NCI-H446 treated with DMSO at 0.1 percent for 48 hours (cell line): ENCODE results near the gene NOL4.
A peak's percentile ranks its signal among the peaks of the same experiment; 100 is the strongest.
"Not testable (repeated sequence)": the region's sequence is repeated elsewhere in the genome, so short reads cannot be mapped to it uniquely, and the experiment has no call there.

Experiments
- DNase-seq: peaks from one replicate; lab custom pipeline; 2025; lab: John Stamatoyannopoulos, UW

Gene NOL4

GRCh38 chr18:34224423-34225217 is at the start of gene NOL4:
TSS of gene NOL4 (minus strand) at chr18:34224913. CDS start at chr18:34223253, 1,660 bp downstream.
- DNase-seq, result peak; percentile 73

GRCh38 chr18:34266029-34266428 is 41.3 kb upstream of the NOL4 start:
- not testable (repeated sequence) for DNase-seq

DNA sequence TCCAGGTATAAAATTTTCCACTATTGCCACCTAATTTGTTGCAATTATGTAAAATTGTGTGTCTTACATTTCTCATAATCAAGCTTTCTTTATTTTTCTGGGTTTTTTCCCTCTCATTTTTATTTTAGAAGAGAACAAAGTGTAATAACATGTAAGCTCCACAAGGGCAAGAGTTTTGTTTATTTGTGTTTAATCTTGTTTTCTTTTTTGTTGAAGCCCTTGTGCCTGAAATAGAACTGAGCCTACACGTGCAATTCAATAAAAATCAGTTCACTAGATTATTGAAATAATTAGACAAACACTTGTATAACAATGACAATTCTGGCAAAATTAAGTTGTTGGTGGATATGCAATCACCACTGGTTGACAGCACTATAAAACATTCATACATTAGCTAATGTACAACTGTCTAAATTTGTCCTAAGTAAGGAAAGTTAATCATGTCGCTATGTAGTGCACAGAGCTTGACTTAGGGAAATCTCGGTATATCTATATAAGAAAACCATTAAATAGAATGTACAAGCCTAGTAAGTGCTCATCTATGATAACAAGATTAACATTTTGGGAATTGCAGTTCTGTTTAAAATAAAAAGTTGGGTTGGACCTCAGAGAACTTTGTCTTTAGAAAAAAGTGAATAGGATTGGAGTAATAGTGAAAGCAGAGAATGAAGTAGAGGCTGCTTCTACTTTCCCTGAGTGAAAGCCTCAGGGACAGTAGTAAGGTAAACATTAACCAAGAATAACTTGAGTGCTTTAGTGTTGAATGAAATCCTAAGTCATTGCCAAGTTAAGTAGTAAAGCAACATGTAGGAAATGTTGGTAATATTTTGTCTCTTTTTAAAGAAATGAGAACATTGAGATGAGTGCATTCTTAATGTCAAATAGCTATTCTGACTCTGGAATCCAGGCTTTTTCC is 37.4 kb upstream of the NOL4 start:
- no peak for DNase-seq

GRCh38 chr18:34258176-34258575 is 33.5 kb upstream of the NOL4 start:
- DNase-seq, result no peak

DNA sequence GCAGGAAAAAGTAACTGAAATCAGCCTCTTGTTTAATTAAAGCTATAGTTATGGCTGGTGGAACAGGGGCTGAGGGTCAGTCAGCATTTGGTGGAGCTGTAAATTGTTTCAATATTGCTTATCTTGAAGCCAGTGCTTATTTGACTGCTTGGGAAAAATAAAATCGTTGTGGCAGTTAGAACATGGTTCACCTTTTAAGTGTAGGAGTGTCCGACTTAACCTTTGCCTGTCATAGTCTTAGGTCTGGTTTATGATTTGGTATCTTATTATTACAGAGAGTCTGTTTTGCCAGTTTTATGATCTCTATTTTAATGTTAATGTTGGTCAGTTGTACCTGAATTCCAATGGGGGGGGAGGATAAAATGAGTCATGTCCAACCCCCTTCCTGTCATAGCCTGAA is 27.2 kb upstream of the NOL4 start:
- DNase-seq, result no peak

- no peak for DNase-seq
These were observed 24.0 kb upstream of the NOL4 start for GRCh38 chr18:34248727-34249126.

DNA sequence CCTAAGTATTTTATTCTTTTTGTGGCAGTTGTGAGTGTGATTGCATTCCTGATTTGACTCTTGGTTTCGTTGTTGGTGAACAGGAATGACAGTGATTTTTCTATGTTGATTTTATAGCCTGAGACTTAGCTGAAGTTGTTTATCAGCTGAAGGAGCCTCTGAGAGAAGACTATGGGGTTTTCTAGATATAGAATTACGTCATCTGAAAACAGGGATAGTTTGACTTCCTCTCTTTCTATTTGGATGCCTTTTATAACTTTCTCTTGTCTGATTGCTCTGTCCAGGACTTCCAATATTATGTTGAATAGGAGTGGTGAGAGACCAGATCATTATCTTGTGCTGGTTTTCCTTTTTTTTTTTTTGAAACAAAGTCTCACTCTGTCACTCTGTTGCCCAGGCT is 18.0 kb upstream of the NOL4 start:
- no peak for DNase-seq

GRCh38 chr18:34233781-34234388 is 9.2 kb upstream of the NOL4 start:
- not testable (repeated sequence) for DNase-seq

- DNase-seq, result no peak
These were observed 473 bp upstream of the NOL4 start for GRCh38 chr18:34225218-34225553.

DNA sequence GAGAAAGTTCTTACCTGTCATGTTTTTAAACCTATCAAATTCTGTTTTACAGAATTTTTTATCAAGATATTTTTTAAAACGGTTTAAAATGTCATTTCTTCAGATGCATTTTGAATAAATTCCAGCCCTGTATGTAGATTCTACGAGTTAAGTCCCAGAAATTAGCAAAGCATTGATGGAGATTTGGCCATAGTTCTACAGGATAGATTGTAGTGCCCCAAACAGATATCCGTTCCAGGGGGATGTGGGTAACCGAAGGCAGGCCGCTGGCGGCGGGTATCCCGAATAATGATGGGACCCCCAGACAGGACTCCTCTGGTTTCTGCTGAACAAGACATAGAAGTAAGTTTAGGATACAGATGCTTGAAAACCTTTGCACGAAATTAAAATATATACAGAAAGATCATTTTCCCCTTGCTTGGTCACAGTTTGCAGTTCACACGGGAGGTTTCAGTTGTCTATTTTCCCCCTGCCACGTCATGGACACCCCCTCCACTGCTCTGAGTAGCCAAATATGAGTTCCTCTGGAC is 755 bp downstream of the NOL4 start:
- DNase-seq, result no peak

GRCh38 chr18:34223164-34223892 is 1.4 kb downstream of the NOL4 start:
- DNase-seq, result no peak

DNA sequence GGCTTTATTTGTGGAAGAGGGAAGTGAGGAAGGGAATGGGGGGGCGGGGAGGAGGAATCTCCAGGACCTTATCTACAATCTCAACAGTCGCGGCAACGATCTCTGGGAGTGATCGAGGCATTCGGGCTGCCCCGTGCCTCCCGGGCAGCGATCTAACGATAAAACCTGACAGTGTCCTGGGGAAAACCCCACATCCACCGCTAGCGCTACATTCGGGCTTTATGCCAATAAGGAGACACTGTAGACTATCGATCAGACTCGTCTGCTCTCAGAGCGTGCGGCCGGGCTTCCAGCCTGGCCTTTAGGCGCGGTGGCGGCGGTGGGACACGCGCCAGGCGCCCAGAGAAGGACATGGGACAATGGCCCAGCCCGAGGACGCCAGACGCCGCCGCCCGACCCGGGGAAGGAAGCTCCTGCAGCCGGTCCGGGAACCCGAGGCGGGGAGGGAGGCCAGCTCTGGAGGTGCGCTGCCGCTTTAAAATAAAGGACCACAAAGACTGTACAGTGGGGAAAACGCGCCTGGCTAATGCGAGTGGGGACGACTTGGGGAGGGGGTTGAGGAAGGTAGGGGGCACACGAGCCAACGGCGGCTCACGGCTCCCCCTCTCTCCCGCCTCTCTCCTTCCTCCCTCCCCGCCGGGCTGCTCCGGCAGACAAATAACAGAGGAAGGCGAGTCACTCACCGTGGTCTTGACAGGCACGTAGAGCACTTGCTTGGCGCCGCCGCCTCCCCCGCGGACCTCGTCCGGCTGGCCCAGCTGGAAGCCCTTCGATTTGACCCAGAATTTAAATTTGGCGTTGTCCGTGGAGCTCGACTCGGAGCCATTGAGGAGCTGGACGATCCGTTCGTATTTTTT is 2.2 kb downstream of the NOL4 start:
- peak; percentile 19 for DNase-seq

DNA sequence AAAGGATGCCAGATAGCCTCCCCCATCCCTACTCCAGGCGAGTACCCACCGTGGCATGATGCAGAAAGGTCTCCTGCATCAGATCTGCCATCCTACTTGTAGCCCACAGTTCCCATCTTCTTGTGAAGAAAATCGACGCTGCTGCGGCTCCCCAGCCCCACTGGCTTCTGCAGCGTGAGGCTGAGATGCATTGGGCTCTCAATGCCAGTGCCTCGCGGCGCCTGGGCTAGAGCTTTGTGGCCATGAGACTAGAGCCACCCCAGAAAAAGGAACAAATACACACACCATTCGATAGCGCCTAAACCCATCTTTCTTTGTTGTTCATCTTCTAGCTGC is 2.8 kb downstream of the NOL4 start:
- no peak for DNase-seq

DNA sequence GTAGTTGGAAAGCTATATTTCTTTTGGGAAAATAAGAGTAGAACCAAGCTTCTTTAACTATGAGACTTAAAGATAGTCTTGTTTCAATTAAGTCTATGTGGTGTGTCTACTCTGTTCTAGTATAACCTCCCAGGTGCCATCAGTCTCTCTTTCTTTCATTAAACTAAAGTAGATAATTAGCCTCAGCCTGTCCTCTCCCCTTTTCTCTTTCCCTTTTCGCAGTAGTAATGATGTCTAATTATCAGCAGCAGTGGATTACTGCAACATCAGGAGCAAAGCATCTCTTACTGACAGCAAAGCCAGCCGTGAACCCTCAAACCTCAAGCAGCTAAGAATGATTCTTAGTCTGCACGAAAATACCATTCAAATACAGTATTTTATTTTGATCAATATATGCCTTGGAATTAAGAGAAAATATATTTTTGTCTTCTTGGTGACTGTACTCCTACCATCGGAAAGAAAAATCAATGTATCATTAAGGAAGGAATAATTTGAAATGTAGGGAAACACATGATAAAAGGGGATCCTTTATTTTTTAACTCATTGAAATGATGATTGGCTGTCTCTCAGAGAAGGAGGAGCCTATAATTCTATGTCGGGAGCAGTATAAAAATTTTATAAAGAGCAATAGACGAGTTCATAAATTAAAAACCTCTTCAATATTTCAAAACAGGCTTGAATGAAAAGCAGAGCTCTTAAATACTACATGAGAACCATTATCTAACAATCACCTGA is 4.5 kb downstream of the NOL4 start:
- no peak for DNase-seq

- no peak for DNase-seq
These were observed 5.1 kb downstream of the NOL4 start for GRCh38 chr18:34219651-34220050.

- no peak for DNase-seq
These were observed 12.2 kb downstream of the NOL4 start for GRCh38 chr18:34212511-34212910.

DNA sequence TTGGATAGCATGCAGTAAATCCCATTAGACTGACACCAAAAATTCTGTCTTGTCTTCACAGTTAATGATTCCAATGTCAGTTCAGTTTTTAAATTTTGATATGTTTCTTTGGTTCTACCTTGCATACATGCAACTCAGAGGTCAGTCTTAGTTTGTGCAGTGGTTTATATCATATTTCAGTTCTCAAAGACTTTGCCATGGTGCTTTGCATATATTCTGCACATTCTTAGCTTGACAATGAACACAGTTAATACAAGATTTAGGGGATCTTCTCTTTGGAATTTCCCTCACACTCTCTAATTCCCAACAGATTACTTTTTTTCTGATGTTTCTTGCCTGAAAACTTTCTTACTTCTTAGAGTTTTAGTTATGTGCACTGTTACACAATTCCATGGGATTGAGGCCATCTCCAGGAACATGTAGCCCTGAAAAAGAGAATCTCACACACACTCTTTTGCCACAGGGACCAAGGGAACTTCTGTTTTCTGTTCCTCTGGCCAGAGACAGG is 17.3 kb downstream of the NOL4 start:
- DNase-seq, result no peak

- no peak for DNase-seq
These were observed 20.8 kb downstream of the NOL4 start for GRCh38 chr18:34203866-34204265.

DNA sequence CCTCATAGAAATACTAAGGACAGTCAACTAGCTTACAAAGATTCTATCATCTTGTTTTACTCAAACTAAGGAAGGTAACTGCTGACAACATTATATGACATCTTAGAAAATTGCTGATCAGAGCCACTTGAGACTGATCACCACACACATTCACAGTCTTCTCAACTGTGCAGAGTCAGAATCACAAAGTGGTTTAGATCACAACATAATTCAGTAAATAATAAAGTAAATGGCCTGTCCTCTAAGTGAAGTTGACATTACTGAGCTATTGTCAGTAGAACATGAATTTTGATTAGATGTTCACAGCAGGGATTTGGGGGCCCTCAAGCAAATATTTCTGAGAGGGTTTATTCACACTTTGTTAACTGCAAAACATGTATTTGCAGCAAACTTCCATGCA is 28.5 kb downstream of the NOL4 start:
- DNase-seq, result no peak

GRCh38 chr18:34194239-34194638 is 30.5 kb downstream of the NOL4 start:
- DNase-seq, result no peak
